K562 (cell line): ENCODE data around the gene SEBOX. TPM values are rescaled to one million over a fixed set of nuclear protein-coding genes. Genes with fewer than 3 reads are reported as not detected.

Experiments used
- ATAC-seq: fragments of 200-7000 bp; cut with Tn5 transposase; 3 replicates; pipeline ENCODE4 v1.9.1; 2020; ENCODE audit warnings: moderate library complexity
- BruUV-seq: library from RNA; stranded (reverse); fragments of 400-500 nt; replicated peaks from 2 replicates; lab custom pipeline; 2021; lab: Mats Ljungman, UMichigan
- CTCF ChIA-PET: fragments of 300-600 bp; formaldehyde crosslinking; extraction: SDS; loops from one replicate; lab custom pipeline; 2021; ENCODE audit warnings: low intra/inter-chr PET ratio; lab: Yijun Ruan, JAX
- POLR2A ChIA-PET: fragments of 300-600, 350-650 bp; sonication (Branson Sonifier 250); formaldehyde crosslinking; extraction: SDS; loops from one replicate; lab custom pipeline; 2021; ENCODE audit warnings: antibody characterized with exemption, inconsistent platforms; lab: Yijun Ruan, JAX
- DNase-seq, 4 experiments: peaks; one replicate each; pipeline versions ENCODE4 v3.0.0 to v3.0.0-alpha.2; 2011 to 2018; ENCODE audit warnings: low spot score in 3 of 4, mixed read lengths in 3 of 4; ENCODE audit errors: extremely low read depth in 1 of 4
- FAIRE-seq: peaks from 2 replicates; lab custom pipeline; 2011; peaks lifted over from hg19 to GRCh38; lab: Jason Lieb, UNC
- H2AFZ ChIP-seq: 2 replicates; pipeline ENCODE4 v1.6.0; 2011; ENCODE audit warnings: low read depth, low read length, control low read depth, inconsistent platforms
- H3K27ac ChIP-seq: fragments of 200-600 bp; 3 replicates; pipeline ENCODE4 v1.8.0; 2011; ENCODE audit warnings: low read depth, mild to moderate bottlenecking, control low read depth, inconsistent platforms, low read length, moderate library complexity, mixed read lengths; ENCODE audit errors: extremely low read depth
- H3K27me3 ChIP-seq, 2 experiments: fragments of 300-600 bp in 1 of 2; 2 replicates in 1 of 2; 3 replicates in 1 of 2; pipeline versions ENCODE4 v1.6.0 to v1.8.0; 2011; ENCODE audit warnings: inconsistent platforms in 2 of 2, low read length in 2 of 2, mild to moderate bottlenecking in 1 of 2, mixed read lengths in 1 of 2, moderate library complexity in 1 of 2; ENCODE audit not compliant: control insufficient read depth in 2 of 2, insufficient read depth in 2 of 2
- H3K36me3 ChIP-seq: fragments of 300-600 bp; 3 replicates; pipeline ENCODE4 v1.8.0; 2011; ENCODE audit warnings: mild to moderate bottlenecking, low read length, inconsistent platforms; ENCODE audit not compliant: control insufficient read depth, insufficient read depth
- H3K4me1 ChIP-seq, 2 experiments: fragments of 200-600 bp in 1 of 2; replicated peaks in 1 of 2; 2 replicates in 1 of 2; 3 replicates in 1 of 2; pipeline versions ENCODE4 v1.5.1 to v1.8.0; 2011; ENCODE audit warnings: inconsistent platforms in 2 of 2, low read length in 2 of 2, mild to moderate bottlenecking in 1 of 2, mixed read lengths in 1 of 2, moderate library complexity in 1 of 2; ENCODE audit not compliant: control insufficient read depth in 2 of 2, insufficient read depth in 2 of 2
- H3K4me2 ChIP-seq: 2 replicates; pipeline ENCODE4 v1.6.1; 2011; ENCODE audit warnings: low read length, control low read depth, inconsistent platforms, mixed read lengths; ENCODE audit not compliant: insufficient read depth
- H3K4me3 ChIP-seq: fragments of 200-600 bp; sonication (generic), shearing (Covaris generic); 2 replicates; pipeline ENCODE4 v1.5.1; 2016; ENCODE audit warnings: control low read depth, inconsistent platforms
- H3K79me2 ChIP-seq: fragments of 200-600 bp; 3 replicates; pipeline ENCODE4 v1.8.0; 2011; ENCODE audit warnings: low read length, inconsistent platforms; ENCODE audit not compliant: control insufficient read depth, insufficient read depth
- H3K9ac ChIP-seq, 2 experiments: 2 replicates each; pipeline versions ENCODE4 v1.6.0 to v1.6.1; 2011; ENCODE audit warnings: low read depth in 2 of 2, low read length in 2 of 2, control low read depth in 1 of 2, inconsistent platforms in 1 of 2, mild to moderate bottlenecking in 1 of 2, mixed read lengths in 1 of 2; ENCODE audit not compliant: insufficient read depth in 1 of 2
- H3K9me1 ChIP-seq: one replicate; pipeline ENCODE4 v1.6.0; 2011; ENCODE audit warnings: inconsistent platforms, mild to moderate bottlenecking, low read length, moderate library complexity; ENCODE audit not compliant: control insufficient read depth, insufficient read depth
- H3K9me3 ChIP-seq: replicated peaks from 2 replicates; pipeline ENCODE4 v1.5.1; 2011; ENCODE audit warnings: low read depth, low read length, inconsistent platforms; ENCODE audit not compliant: control insufficient read depth, insufficient read depth
- H4K20me1 ChIP-seq: replicated peaks from 2 replicates; pipeline ENCODE4 v1.6.1; 2011; ENCODE audit warnings: low read length, inconsistent platforms, mixed read lengths; ENCODE audit not compliant: control insufficient read depth, insufficient read depth
- BACH1 ChIP-seq: fragments of 200-800 bp; sonication (Bioruptor generic); IDR thresholded peaks from 2 replicates; pipeline ENCODE4 v1.6.1; 2016; ENCODE audit warnings: missing genetic modification characterization, missing compliant biosample characterization
- CC2D1A ChIP-seq: fragments of 450-650 bp; IDR thresholded peaks from 2 replicates; pipeline ENCODE4 v1.6.1; 2017; ENCODE audit warnings: mild to moderate bottlenecking
- EHMT2 ChIP-seq: fragments of 450-650 bp; IDR thresholded peaks from 2 replicates; pipeline ENCODE4 v1.6.1; 2018; ENCODE audit warnings: antibody characterized with exemption
- EWSR1 ChIP-seq: fragments of 450-650 bp; IDR thresholded peaks from 2 replicates; pipeline ENCODE4 v1.6.1; 2018; ENCODE audit warnings: borderline replicate concordance, mild to moderate bottlenecking, low read depth, moderate library complexity; ENCODE audit not compliant: partially characterized antibody
- EZH2 ChIP-seq: IDR thresholded peaks from 2 replicates; pipeline ENCODE4 v1.6.1; 2012; ENCODE audit warnings: low read depth, mild to moderate bottlenecking, inconsistent platforms, low read length, borderline replicate concordance
- HDAC1 ChIP-seq, 2 experiments: fragments of 450-650 bp; IDR thresholded peaks; 2 replicates each; pipeline ENCODE4 v1.6.1; 2016 to 2017; ENCODE audit warnings: inconsistent platforms in 1 of 2, mild to moderate bottlenecking in 1 of 2, moderate library complexity in 1 of 2
- MAZ ChIP-seq, 2 experiments: fragments of 450-650 bp in 1 of 2; sonication (generic) in 1 of 2; formaldehyde crosslinking; IDR thresholded peaks in 1 of 2; conservative IDR thresholded peaks in 1 of 2; 2 replicates each; pipeline versions ENCODE4 v1.4.0 to v1.5.0; 2020; ENCODE audit warnings: mild to moderate bottlenecking in 1 of 2, missing genetic modification reagents in 1 of 2
- SMARCB1 ChIP-seq: IDR thresholded peaks from 2 replicates; pipeline ENCODE4 v1.6.1; 2011; ENCODE audit warnings: improper control_type of control experiment, low read depth; ENCODE audit not compliant: insufficient read length
- THRAP3 ChIP-seq: fragments of 450-650 bp; IDR thresholded peaks from 2 replicates; pipeline ENCODE4 v1.6.1; 2016; ENCODE audit warnings: mild to moderate bottlenecking, inconsistent platforms, borderline replicate concordance
- YBX1 ChIP-seq: fragments of 450-650 bp; IDR thresholded peaks from 2 replicates; pipeline ENCODE4 v1.7.1; 2016; ENCODE audit warnings: mild to moderate bottlenecking
- ZNF586 ChIP-seq: fragments of 450-650 bp; formaldehyde crosslinking; conservative IDR thresholded peaks from 2 replicates; pipeline ENCODE4 v1.4.0; 2020; ENCODE audit warnings: mild to moderate bottlenecking, moderate library complexity
- WGBS: fragments of 100-300 bp; shearing (Covaris generic); methylation state at CpG from one replicate; pipeline ENCODE4 v1.1.6; 2016; ENCODE audit warnings: low coverage, mixed read lengths; ENCODE audit not compliant: insufficient coverage; ENCODE audit errors: missing lambda C conversion rate; 5-methylcytosine and 5-hydroxymethylcytosine counted together
- in situ Hi-C: fragments of 300-500 bp; cut with MboI; formaldehyde crosslinking; loops from 4 replicates; pipeline ENCODE4 v1.15.0; 2018; ENCODE audit warnings: inconsistent platforms, mixed read lengths
- intact Hi-C: fragments of 100-400 bp; cut with micrococcal nuclease; formaldehyde crosslinking; loops from 2 replicates; pipeline ENCODE4 v1.14.2; 2022
- polyA plus RNA-seq, 8 experiments: library from polyadenylated mRNA; depleted of rRNA in 4 of 8; stranded (reverse) in 5 of 8; unstranded in 3 of 8; fragments of >200 nt; fragmentation: Nextera tagmentation in 2 of 8; fragmentation: Illumina TruSeq in 1 of 8; extraction: Ambion mirVana in 2 of 8; extraction: Trizol in 1 of 8; gene quantifications; 2 replicates each; pipeline versions ENCODE4 v1.2.1 to v1.2.3, GENCODE V29; 2011 to 2014; ENCODE audit warnings: inconsistent platforms in 1 of 8, missing spikeins in 1 of 8
- total RNA-seq, 7 experiments: library from RNA; depleted of rRNA in 6 of 7; stranded (reverse); fragments of >200 nt in 6 of 7; fragmentation: Illumina TruSeq in 2 of 7; extraction: Trizol in 2 of 7; gene quantifications; 2 replicates each; pipeline versions ENCODE4 v1.2.1 to v1.2.3, GENCODE V29; 2011 to 2021; ENCODE audit warnings: low replicate concordance in 1 of 7
- TF ChIP-seq, protein P1 (sequence below): IDR thresholded peaks from 3 replicates; pipeline ENCODE4 v1.6.1; 2011; ENCODE audit warnings: borderline replicate concordance, mild to moderate bottlenecking, moderate library complexity; ENCODE audit not compliant: insufficient read length; ENCODE audit errors: extremely low read depth
- TF ChIP-seq, protein P2 (sequence below): fragments of 200-800 bp; sonication (Bioruptor generic); IDR thresholded peaks from 2 replicates; pipeline ENCODE4 v1.6.1; 2017; ENCODE audit warnings: missing genetic modification characterization, missing compliant biosample characterization
- TF ChIP-seq, protein P3 (sequence below), 2 experiments: IDR thresholded peaks; 2 replicates each; pipeline ENCODE4 v1.6.1; 2012; ENCODE audit warnings: improper control_type of control experiment in 2 of 2, low read depth in 2 of 2, low read length in 2 of 2, borderline replicate concordance in 1 of 2

Gene SEBOX
- total and polyA plus RNA-seq, 9 of the 15 experiments (the other 6 are each of a cell fraction or from before 2014, with no cell fraction given), result not detected

DNA sequence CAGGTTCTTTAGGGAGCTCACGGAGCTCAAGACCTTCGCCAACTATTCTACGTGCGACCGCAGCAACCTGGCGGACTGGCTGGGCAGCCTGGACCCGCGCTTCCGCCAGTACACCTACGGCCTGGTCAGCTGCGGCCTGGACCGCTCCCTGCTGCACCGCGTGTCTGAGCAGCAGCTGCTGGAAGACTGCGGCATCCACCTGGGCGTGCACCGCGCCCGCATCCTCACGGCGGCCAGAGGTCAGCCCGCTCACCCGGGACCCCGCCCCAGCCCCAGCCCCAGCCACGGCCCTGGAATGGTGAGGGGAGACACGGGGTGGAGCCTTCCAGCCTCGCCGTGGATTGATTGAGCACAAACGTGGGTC is 20.0 kb upstream of the SEBOX start:
- intact Hi-C loops, result no loop called here
- FAIRE-seq (no peak), ATAC-seq (no peak), DNase-seq (no peak)
- Histone ChIP-seq H3K36me3 (no peaks in the 10 kb centered on the region), H3K27me3 (peaks cover 11 to 44% of the 10 kb centered on the region in 2 experiments; a peak in 3 of 5 replicates), H3K9me1 (no peaks in the 10 kb centered on the region), H3K4me1 (peaks cover 6 to 25% of the 10 kb centered on the region in 2 experiments; a peak in 4 of 5 replicates), H2AFZ (peak overlapping the region; percentile 76), H3K9ac (peak overlapping the region in 1 of 2 experiments; percentile 88; a peak in 2 of 4 replicates), H4K20me1 (no peaks in the 10 kb centered on the region), H3K27ac (no peak overlapping the region; the same call in 2 of the 3 replicates), H3K4me3 (no peak overlapping the region), H3K4me2 (peak overlapping the region; percentile 66; the same call in 1 of the 2 replicates), H3K79me2 (no peaks in the 10 kb centered on the region), H3K9me3 (no peaks in the 10 kb centered on the region)
- 48% methylated on average over 14 of the region's 29 CpGs for WGBS
- POLR2A ChIA-PET, result interaction anchor here (0.8 to 1.1 kb wide), 3 partner anchors 19 to 28 kb away, joined by 3 read pairs; no protein-coding TSS in a partner anchor
- CTCF ChIA-PET, result no interaction called here
- in situ Hi-C loops, result no loop called here
- no TSS peak for BruUV-seq
- TF ChIP-seq THRAP3 (no peak), EZH2 (no peak), YBX1 (no peak), MAZ (CRISPR knock-in tag; conservative IDR thresholded peaks at IDR 0.05 in 1 of 2, IDR thresholded peaks at IDR 0.05 in 1 of 2) (no peak), EWSR1 (no peak), HDAC1 (IDR thresholded peaks at IDR 0.05) (no peak), CC2D1A (no peak), SMARCB1 (no peak), EHMT2 (no peak), BACH1 (tag) (no peak), ZNF586 (CRISPR knock-in tag) (no peak)
- TF ChIP-seq, protein P1, sequence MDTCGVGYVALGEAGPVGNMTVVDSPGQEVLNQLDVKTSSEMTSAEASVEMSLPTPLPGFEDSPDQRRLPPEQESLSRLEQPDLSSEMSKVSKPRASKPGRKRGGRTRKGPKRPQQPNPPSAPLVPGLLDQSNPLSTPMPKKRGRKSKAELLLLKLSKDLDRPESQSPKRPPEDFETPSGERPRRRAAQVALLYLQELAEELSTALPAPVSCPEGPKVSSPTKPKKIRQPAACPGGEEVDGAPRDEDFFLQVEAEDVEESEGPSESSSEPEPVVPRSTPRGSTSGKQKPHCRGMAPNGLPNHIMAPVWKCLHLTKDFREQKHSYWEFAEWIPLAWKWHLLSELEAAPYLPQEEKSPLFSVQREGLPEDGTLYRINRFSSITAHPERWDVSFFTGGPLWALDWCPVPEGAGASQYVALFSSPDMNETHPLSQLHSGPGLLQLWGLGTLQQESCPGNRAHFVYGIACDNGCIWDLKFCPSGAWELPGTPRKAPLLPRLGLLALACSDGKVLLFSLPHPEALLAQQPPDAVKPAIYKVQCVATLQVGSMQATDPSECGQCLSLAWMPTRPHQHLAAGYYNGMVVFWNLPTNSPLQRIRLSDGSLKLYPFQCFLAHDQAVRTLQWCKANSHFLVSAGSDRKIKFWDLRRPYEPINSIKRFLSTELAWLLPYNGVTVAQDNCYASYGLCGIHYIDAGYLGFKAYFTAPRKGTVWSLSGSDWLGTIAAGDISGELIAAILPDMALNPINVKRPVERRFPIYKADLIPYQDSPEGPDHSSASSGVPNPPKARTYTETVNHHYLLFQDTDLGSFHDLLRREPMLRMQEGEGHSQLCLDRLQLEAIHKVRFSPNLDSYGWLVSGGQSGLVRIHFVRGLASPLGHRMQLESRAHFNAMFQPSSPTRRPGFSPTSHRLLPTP, result no peak
- TF ChIP-seq, protein P2, sequence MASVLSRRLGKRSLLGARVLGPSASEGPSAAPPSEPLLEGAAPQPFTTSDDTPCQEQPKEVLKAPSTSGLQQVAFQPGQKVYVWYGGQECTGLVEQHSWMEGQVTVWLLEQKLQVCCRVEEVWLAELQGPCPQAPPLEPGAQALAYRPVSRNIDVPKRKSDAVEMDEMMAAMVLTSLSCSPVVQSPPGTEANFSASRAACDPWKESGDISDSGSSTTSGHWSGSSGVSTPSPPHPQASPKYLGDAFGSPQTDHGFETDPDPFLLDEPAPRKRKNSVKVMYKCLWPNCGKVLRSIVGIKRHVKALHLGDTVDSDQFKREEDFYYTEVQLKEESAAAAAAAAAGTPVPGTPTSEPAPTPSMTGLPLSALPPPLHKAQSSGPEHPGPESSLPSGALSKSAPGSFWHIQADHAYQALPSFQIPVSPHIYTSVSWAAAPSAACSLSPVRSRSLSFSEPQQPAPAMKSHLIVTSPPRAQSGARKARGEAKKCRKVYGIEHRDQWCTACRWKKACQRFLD (CRISPR knock-in tag), result no peak
- TF ChIP-seq, protein P3, sequence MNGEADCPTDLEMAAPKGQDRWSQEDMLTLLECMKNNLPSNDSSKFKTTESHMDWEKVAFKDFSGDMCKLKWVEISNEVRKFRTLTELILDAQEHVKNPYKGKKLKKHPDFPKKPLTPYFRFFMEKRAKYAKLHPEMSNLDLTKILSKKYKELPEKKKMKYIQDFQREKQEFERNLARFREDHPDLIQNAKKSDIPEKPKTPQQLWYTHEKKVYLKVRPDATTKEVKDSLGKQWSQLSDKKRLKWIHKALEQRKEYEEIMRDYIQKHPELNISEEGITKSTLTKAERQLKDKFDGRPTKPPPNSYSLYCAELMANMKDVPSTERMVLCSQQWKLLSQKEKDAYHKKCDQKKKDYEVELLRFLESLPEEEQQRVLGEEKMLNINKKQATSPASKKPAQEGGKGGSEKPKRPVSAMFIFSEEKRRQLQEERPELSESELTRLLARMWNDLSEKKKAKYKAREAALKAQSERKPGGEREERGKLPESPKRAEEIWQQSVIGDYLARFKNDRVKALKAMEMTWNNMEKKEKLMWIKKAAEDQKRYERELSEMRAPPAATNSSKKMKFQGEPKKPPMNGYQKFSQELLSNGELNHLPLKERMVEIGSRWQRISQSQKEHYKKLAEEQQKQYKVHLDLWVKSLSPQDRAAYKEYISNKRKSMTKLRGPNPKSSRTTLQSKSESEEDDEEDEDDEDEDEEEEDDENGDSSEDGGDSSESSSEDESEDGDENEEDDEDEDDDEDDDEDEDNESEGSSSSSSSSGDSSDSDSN (IDR thresholded peaks at IDR 0.05; ENCODE audit: borderline replicate concordance in 1 of 2, low read depth in 2 of 2, low read length in 2 of 2), result no peak
